Measurements from ENCODE around the gene PLEKHA5.

DNA sequence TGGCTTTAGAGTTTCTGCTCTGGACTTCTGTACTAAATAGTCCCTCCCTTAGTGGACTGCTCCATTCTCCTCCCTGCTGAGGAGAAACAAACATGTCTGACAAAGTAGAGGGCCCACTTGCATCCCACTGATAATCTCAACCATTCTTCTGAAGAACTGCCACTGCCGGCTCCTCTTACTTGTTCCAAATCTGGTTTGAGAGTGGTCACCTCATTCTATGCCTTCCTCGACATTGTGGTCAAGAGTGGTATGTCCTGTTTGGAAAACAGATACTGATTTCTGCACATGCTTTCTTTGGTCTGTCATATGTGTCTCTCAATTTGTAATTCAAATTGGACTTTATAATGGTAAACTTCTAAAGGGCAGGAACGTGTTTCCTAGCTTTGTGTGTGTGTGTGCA, 36.3 kb upstream of the PLEKHA5 start:
- TF ChIP-seq CTCF (IDR thresholded peaks at IDR 0.05) (no peak), POLR2A (IDR thresholded peaks at IDR 0.05) (no peak)

All from lower leg skin (tissue), 3 donors.